GM10266 (cell line): ENCODE measurements around the gene SLC12A8.

ENCODE experiments used
- DNase-seq: peaks from one replicate; pipeline ENCODE4 v3.0.0; 2012; ENCODE audit errors: extremely low spot score
- TF ChIP-seq, protein P1 (sequence below): IDR thresholded peaks from 2 replicates; pipeline ENCODE4 v1.5.1; 2012; ENCODE audit warnings: mild to moderate bottlenecking, low read depth; ENCODE audit not compliant: control insufficient read depth, insufficient read depth; ENCODE audit errors: missing control alignments

Gene SLC12A8

DNA sequence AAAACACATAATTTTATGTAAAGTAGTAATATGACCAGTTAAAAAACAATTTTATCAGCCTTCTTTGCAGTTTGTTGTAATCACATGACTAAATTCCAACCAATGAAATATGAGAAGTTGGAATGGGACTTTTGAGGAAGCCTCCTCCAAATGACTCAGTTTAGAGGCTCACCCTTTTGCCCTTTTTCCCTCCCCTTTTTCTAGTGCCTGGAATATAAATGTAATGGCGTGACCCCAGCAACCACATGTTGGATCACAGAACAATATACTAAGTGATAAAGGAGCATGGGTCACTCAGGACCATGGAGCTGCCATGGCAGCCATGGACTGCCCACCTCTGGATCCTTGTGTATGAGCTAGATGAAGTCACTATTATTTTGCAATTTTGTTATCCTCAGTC, 107.9 kb downstream of the SLC12A8 start:
- DNase-seq: no peak

DNA sequence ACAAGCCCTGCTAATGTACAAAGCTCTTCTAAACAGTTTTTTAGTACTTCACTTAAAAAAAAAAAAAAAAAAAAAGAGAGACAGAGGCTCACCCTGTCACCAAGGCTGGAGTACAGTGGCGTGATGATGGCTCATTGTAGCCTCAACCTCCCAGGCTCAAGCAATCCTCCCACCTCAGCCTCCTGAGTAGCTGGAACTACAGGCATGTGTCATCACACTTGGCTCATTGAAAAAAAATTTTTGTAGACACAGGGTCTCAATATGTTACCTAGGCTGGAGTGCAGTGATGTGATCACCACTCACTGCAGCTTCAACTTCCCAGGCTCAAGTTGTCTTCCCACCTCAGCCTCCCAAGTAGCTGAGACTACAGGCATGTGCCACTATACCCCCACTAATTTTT, 109.1 kb downstream of the SLC12A8 start:
- DNase-seq: no peak
- TF ChIP-seq, protein P1, sequence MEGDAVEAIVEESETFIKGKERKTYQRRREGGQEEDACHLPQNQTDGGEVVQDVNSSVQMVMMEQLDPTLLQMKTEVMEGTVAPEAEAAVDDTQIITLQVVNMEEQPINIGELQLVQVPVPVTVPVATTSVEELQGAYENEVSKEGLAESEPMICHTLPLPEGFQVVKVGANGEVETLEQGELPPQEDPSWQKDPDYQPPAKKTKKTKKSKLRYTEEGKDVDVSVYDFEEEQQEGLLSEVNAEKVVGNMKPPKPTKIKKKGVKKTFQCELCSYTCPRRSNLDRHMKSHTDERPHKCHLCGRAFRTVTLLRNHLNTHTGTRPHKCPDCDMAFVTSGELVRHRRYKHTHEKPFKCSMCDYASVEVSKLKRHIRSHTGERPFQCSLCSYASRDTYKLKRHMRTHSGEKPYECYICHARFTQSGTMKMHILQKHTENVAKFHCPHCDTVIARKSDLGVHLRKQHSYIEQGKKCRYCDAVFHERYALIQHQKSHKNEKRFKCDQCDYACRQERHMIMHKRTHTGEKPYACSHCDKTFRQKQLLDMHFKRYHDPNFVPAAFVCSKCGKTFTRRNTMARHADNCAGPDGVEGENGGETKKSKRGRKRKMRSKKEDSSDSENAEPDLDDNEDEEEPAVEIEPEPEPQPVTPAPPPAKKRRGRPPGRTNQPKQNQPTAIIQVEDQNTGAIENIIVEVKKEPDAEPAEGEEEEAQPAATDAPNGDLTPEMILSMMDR: no peak

More for the DNA sequence above, 107.9 kb downstream of the SLC12A8 start:
- TF ChIP-seq, protein P1: no peak

DNA sequence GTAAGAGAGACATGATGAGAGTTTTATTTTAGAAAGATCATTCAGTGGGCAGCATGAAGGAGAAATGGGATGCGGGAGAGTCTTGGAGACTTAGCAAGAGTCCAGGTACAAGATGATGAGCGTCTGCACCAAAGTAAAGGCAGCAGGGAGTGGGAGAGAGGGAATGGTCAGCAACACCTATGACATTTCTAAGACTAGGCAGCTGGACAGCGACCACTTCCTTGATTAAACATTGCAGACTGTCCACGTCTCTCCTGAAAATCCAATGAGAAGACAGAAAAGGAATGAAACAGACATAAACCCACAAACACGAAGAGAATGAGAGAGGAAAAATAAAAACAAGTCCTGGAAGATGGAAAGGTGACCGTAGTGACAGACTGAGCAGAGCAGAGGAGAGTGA, 110.1 kb downstream of the SLC12A8 start:
- DNase-seq: no peak
- TF ChIP-seq, protein P1: no peak

DNA sequence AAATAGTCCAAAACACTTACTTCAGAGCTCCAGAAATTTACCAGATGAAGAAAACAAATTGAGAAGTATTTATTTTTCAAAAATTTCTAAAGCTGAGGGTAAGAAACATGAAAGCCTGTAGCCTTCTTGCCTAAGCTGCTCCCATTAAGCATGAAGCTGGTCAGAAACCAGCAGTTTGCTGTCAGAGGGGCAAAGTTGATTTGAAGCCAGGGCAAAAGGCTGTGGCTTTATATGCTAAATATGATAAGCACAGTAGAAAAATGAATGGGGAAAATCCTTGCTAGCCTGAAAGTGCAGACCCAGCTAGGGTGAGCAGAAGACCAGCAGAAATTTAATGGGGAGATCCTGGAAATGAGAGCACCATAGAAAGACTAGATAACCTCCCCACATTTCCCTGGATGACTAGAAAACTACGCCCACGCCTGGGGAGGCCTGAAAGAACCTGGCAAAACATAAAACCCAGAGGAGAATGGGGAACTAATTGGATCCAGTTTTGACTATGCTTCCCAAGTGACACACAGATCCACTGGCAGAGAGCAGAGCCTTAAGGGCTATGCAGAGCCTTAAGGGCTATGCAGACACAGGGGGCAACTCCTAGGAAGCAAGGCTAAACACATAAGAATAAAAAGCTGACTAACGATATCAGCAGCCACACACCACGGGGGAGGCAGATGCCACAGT, 113.8 kb downstream of the SLC12A8 start:
- DNase-seq: no peak
- TF ChIP-seq, protein P1: no peak

DNA sequence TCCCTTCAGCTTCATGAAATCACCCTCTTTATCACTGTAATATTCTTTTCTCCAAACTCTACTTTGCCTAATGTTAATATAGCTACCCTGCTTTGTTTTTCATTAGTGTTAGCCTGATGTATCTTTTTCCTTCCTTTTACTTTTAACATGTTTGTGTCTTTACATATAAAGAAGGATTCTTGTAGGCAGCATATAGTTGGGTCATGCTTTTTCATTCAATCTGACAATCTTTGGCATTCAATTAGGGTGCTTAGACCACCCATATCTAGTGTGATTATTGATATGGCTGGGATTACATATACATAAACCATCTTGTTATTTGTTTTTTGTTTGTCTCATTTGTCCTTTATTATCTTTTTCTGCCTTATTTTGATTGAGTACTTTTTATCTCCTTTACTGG, 121.9 kb downstream of the SLC12A8 start:
- no peak for DNase-seq
- TF ChIP-seq, protein P1: no peak

DNA sequence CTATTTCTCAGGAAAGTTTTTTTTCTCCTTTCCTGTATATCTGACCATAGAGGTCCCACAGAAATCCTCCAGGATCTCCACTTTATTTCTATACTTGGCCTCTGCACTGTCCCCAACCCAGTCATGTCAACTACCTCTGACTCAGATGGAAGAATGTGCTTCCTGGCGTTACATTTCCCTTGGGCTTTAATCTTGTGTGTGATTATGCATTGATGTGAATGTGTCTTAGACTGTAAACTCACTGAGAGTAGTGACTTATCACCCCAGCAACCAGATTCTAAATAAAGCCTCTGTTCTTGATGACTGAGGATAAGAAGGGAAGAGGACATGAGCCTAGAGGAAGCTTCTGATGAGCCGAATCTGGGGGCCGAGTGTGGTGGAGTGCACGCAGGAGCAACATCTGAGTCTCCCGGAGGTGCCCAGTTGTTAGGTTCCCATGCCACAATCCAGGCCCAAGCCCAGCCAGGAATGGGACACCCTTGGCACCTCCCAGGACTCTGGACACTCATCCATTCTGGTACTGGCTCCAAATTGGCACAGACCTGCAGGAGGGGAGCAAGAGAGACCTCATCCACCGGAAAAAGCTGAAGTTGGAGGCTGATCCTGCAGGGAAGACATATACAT, 124.7 kb downstream of the SLC12A8 start:
- TF ChIP-seq, protein P1: no peak
- DNase-seq: no peak

DNA sequence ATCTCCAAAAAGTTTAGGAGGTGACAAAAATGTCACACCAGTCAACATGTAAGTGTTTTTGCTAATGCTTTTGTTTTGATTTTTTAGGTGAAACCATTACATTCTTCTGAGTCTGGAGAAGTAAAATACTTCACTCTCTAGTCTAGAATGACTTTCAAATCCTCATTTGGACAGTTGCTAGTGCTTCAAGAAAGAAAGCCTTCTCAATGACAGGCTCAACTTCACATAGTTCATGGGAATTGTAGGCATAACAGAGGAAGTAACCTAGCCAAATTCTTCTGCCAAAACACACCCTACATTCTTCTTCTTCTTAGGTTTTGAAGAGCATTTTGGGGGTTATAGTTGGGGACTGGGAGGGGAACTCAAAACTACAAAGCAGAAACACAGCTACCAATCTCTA, 127.4 kb downstream of the SLC12A8 start:
- TF ChIP-seq, protein P1: no peak

More for the DNA sequence above, 127.4 kb downstream of the SLC12A8 start:
- DNase-seq: no peak
